ENCODE data around the gene RETN. TPM values are rescaled to one million over a fixed set of nuclear protein-coding genes. Genes with fewer than 3 reads are reported as not detected.

Gene RETN
- total RNA-seq, 1 donor from 2014 or later, result not detected

- Mint-ChIP-seq H3K4me1 (ENCODE audit: low read depth, unreplicated experiment) (no peaks in the 10 kb centered on the region), H3K36me3 (ENCODE audit: low read depth, unreplicated experiment) (no peaks in the 10 kb centered on the region), H3K27me3 (ENCODE audit: low read depth, unreplicated experiment) (peaks cover 37% of the 10 kb centered on the region), H3K9me3 (ENCODE audit: unreplicated experiment) (no peaks in the 10 kb centered on the region), H3K27ac (ENCODE audit: unreplicated experiment) (peak overlapping the region; percentile 77), H3K4me3 (ENCODE audit: unreplicated experiment) (peak overlapping the region; percentile 60)
- peaks cover 2% of the 10 kb centered on the region for H3K27me3 ChIP-seq (ENCODE audit: insufficient read depth, low read length)
- H3K4me2 ChIP-seq (ENCODE audit: low read length), result peak overlapping the region; percentile 72
- peak; percentile 97 for TF ChIP-seq CTCF (IDR thresholded peaks at IDR 0.05; ENCODE audit: insufficient read depth, low read depth, low read length)
- no peak for TF ChIP-seq EZH2 (IDR thresholded peaks at IDR 0.05; ENCODE audit: insufficient read depth, low read length)
- no peaks in the 10 kb centered on the region for H3K79me2 ChIP-seq (ENCODE audit: insufficient read depth, low read length)
- H3K4me1 ChIP-seq (ENCODE audit: insufficient read depth, low read length), result no peaks in the 10 kb centered on the region
- H3K27ac ChIP-seq (ENCODE audit: low read depth, low read length), result no peak overlapping the region
- no peak overlapping the region for H3K9ac ChIP-seq (ENCODE audit: low read length)
- no peaks in the 10 kb centered on the region for H3K9me3 ChIP-seq (ENCODE audit: insufficient read depth, low read depth, low read length)
- no peak overlapping the region for H3K4me3 ChIP-seq (ENCODE audit: insufficient read depth, low read depth, low read length)
- DNase-seq (ENCODE audit: low read depth) (peak; percentile 25), FAIRE-seq (no peak)
- H3K36me3 ChIP-seq (ENCODE audit: insufficient read depth, low read length), result no peaks in the 10 kb centered on the region
- H2AFZ ChIP-seq (ENCODE audit: low read depth, low read length), result peak overlapping the region; percentile 68
- no peaks in the 10 kb centered on the region for H4K20me1 ChIP-seq (ENCODE audit: insufficient read depth, low read length)
Observed at GRCh38 chr19:7652061-7652641, 16.7 kb upstream of the RETN start.

GRCh38 chr19:7654401-7654800, 14.4 kb upstream of the RETN start:
- Mint-ChIP-seq H3K27me3 (ENCODE audit: low read depth, unreplicated experiment) (peaks cover 47% of the 10 kb centered on the region), H3K9me3 (ENCODE audit: unreplicated experiment) (no peaks in the 10 kb centered on the region), H3K4me3 (ENCODE audit: unreplicated experiment) (no peak overlapping the region), H3K36me3 (ENCODE audit: low read depth, unreplicated experiment) (no peaks in the 10 kb centered on the region), H3K27ac (ENCODE audit: unreplicated experiment) (no peak overlapping the region), H3K4me1 (ENCODE audit: low read depth, unreplicated experiment) (no peaks in the 10 kb centered on the region)
- DNase-seq (ENCODE audit: low read depth) (no peak), FAIRE-seq (no peak)
- Histone ChIP-seq H3K79me2 (ENCODE audit: insufficient read depth, low read length) (no peaks in the 10 kb centered on the region), H3K27me3 (ENCODE audit: insufficient read depth, low read length) (peaks cover 2% of the 10 kb centered on the region), H3K4me3 (ENCODE audit: insufficient read depth, low read depth, low read length) (no peak overlapping the region), H3K9me3 (ENCODE audit: insufficient read depth, low read depth, low read length) (no peaks in the 10 kb centered on the region), H3K9ac (ENCODE audit: low read length) (no peak overlapping the region), H4K20me1 (ENCODE audit: insufficient read depth, low read length) (no peaks in the 10 kb centered on the region), H2AFZ (ENCODE audit: low read depth, low read length) (no peak overlapping the region), H3K4me1 (ENCODE audit: insufficient read depth, low read length) (no peaks in the 10 kb centered on the region), H3K27ac (ENCODE audit: low read depth, low read length) (no peak overlapping the region), H3K36me3 (ENCODE audit: insufficient read depth, low read length) (no peaks in the 10 kb centered on the region), H3K4me2 (ENCODE audit: low read length) (no peak overlapping the region)
- no peak for TF ChIP-seq CTCF (IDR thresholded peaks at IDR 0.05; ENCODE audit: insufficient read depth, low read depth, low read length)
- TF ChIP-seq EZH2 (IDR thresholded peaks at IDR 0.05; ENCODE audit: insufficient read depth, low read length), result no peak

GRCh38 chr19:7655581-7655980, 13.3 kb upstream of the RETN start:
- no peaks in the 10 kb centered on the region for H4K20me1 ChIP-seq (ENCODE audit: insufficient read depth, low read length)
- Mint-ChIP-seq H3K36me3 (ENCODE audit: low read depth, unreplicated experiment) (no peaks in the 10 kb centered on the region), H3K27ac (ENCODE audit: unreplicated experiment) (peak overlapping the region; percentile 12), H3K4me3 (ENCODE audit: unreplicated experiment) (no peak overlapping the region), H3K27me3 (ENCODE audit: low read depth, unreplicated experiment) (peaks cover 45% of the 10 kb centered on the region), H3K4me1 (ENCODE audit: low read depth, unreplicated experiment) (no peaks in the 10 kb centered on the region), H3K9me3 (ENCODE audit: unreplicated experiment) (no peaks in the 10 kb centered on the region)
- no peak overlapping the region for H3K9ac ChIP-seq (ENCODE audit: low read length)
- FAIRE-seq, result no peak
- DNase-seq (ENCODE audit: low read depth), result no peak
- no peaks in the 10 kb centered on the region for H3K9me3 ChIP-seq (ENCODE audit: insufficient read depth, low read depth, low read length)
- no peak for TF ChIP-seq CTCF (IDR thresholded peaks at IDR 0.05; ENCODE audit: insufficient read depth, low read depth, low read length)
- no peak for TF ChIP-seq EZH2 (IDR thresholded peaks at IDR 0.05; ENCODE audit: insufficient read depth, low read length)
- H3K27ac ChIP-seq (ENCODE audit: low read depth, low read length), result no peak overlapping the region
- no peak overlapping the region for H3K4me2 ChIP-seq (ENCODE audit: low read length)
- no peaks in the 10 kb centered on the region for H3K4me1 ChIP-seq (ENCODE audit: insufficient read depth, low read length)
- peaks cover 4% of the 10 kb centered on the region for H3K27me3 ChIP-seq (ENCODE audit: insufficient read depth, low read length)
- H2AFZ ChIP-seq (ENCODE audit: low read depth, low read length), result no peak overlapping the region
- H3K36me3 ChIP-seq (ENCODE audit: insufficient read depth, low read length), result no peaks in the 10 kb centered on the region
- H3K79me2 ChIP-seq (ENCODE audit: insufficient read depth, low read length), result no peaks in the 10 kb centered on the region
- no peak overlapping the region for H3K4me3 ChIP-seq (ENCODE audit: insufficient read depth, low read depth, low read length)
